HUDEP-2 (cell line): Measurements from ENCODE around the gene FRMD6.

Experiments used
- DNase-seq, 76 experiments: peaks; one replicate each; lab custom pipeline; 2025; ENCODE audit not compliant: unreplicated experiment in 76 of 76; lab: John Stamatoyannopoulos, UW

FRMD6 gene

DNA sequence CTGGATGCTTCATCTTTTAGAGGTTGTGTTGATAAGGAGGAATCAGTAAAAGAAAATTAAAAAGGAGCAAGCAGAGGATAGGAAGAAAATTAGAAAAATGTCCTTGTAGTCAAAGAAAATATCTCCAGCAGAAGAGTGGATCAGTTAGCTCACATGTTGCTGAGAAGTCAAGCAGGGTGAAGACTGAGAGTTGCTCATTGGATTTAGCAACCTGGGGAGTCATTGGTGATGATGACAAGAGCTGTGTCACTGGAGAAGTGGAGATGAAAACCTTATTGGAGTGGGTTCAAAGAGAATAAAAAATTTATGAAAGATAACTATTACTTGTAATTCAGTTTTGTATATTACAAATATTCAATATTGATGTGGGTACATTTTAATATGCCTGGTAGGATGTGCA lies 9.8 kb downstream of the FRMD6 start:
- DNase-seq: no peak

GRCh38 chr14:51663783-51664326 lies 12.1 kb downstream of the FRMD6 start:
- no peak for DNase-seq

GRCh38 chr14:51666070-51666469 lies 14.4 kb downstream of the FRMD6 start:
- no peak for DNase-seq

GRCh38 chr14:51666826-51667225 lies 15.1 kb downstream of the FRMD6 start:
- DNase-seq: no peak

GRCh38 chr14:51668870-51669269 lies 17.2 kb downstream of the FRMD6 start:
- no peak for DNase-seq

DNA sequence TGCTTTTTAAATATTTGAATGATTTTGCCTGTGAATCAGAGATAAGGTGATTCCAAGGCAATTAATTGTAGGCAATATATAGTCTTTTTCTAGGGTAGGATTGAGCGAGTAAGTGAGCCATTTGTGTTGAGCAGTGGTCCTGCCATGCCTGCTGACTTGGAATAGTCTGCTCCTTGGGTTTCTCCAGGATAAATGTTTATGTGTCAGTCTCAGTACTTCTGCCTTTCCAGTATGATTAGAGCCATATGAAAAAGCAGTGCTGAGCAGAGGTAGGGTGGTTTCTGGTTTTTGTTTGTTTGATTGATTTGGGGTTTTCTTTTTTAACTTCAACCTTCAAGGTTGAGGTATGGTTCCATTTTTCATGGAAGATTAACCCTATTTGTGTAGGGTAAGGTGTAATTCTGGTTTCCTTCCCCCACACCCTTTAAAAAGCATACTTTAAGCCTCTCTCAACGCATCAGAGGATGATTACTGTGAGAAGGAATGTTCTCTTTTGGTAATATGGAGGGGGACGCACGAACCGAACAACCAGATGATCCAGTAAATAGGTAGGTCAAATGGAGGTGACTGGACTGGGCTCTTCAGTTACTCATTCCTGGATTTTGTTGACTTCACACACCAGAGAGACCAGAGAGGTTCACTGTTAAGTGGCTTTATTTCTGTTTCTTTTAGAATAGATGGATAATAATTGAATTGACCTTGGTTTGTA lies 22.7 kb downstream of the FRMD6 start:
- DNase-seq: no peak

- DNase-seq: no peak
Observed at GRCh38 chr14:51676549-51676948, 24.8 kb downstream of the FRMD6 start.

DNA sequence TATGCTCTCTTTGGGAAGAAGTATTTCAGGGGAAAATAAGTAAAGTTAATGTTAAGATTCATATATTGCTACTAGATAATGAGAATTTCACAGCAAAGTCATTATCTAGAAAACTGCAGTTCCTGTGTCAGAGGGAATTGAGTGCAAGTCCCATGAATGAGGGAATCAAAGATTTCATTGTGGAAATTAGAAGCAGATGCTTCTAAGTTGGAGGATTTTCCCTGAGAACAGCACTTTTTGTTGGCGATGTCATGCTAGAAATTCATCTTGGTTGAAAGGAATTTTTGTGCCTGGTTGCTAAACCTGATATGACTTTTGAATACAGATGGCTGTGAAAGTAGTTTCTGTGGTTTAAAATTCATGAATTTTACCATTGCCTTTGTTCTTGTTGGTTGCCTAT lies 25.6 kb downstream of the FRMD6 start:
- no peak for DNase-seq

GRCh38 chr14:51677738-51678137 lies 26.0 kb downstream of the FRMD6 start:
- DNase-seq: no peak

DNA sequence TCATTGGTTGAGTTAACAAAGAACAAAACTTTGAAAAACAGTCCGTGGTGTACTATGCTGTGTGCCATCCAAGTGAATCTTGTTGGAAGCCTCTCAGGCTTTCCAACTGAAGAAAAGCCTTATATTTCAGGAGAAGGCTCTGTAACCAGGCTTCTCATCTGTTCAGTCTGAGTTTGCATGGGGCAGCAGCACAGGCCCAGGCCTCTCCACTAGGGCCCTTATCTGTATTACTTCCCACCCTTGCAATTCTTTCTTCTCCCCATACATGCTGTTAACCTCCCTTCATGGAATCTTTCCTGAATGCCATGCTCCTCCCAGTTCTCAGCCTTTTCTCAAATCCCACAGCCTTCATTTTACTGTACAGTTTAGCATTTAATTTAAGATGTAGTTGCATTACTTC lies 28.3 kb downstream of the FRMD6 start:
- no peak for DNase-seq

- no peak for DNase-seq
Observed at GRCh38 chr14:51681411-51681810, 29.7 kb downstream of the FRMD6 start.

GRCh38 chr14:51682411-51682810 lies 30.7 kb downstream of the FRMD6 start:
- DNase-seq: no peak

GRCh38 chr14:51684760-51685159 lies 33.0 kb downstream of the FRMD6 start:
- DNase-seq: no peak

DNA sequence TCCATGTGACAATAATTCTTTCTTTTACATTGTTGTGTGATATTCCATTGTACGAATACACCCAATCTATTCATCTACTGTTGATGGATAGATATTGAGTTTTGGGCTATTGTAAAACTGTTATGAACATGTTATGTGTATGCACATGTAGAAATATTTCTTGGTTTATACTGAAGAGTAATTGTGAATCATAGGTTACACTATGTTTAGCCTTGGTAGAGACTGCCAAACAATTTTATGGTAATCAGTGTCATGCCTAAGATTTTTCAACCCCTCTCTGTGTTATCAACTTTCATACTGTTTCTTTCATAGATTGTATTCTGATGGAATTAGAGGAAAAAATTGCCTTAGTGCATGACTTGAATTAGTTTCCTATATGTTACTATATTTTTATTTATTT lies 39.5 kb downstream of the FRMD6 start:
- DNase-seq: no peak

DNA sequence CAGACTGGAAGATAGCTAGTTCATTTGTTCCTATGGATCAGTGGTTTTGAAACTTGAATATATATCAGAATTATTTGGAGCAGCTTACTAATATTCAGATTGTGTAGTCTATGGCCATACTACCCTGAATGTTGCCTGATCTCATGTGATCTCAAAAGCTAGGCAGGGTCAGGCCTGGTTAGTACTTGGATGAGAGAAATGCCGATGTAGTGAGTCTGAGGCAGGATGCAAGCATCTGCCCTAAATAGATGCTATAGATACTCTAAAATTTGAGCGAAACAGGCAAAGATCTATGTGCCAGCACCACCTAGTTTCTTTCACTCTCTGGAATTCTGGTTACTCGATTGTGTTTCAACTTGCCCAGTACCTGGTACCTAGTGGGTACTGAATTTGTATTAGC lies 40.9 kb downstream of the FRMD6 start:
- DNase-seq: no peak

GRCh38 chr14:51697848-51698247 lies 46.1 kb downstream of the FRMD6 start:
- no peak for DNase-seq

DNA sequence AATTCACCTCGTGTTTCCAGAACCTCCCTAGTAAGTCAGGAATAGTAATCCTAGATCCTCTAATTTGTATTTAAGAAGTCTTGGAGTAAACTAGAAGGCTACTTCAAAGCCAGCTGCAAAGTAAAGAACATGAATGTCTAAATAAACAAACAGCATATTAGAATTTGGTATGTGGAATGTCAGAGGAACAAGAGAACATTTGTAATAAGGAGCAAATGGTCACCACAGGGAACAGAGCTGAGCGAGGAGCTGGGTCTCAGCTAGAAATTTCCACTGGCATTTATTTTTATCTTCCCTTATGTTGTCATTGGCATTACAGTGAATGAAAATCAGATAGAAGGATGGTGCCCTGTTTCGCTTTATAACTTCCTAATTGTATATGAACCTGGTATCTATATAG lies 50.2 kb downstream of the FRMD6 start:
- DNase-seq: no peak

GRCh38 chr14:51703787-51704186 lies 52.1 kb downstream of the FRMD6 start:
- DNase-seq: no peak

- no peak for DNase-seq
Observed at GRCh38 chr14:51704545-51704944, 52.8 kb downstream of the FRMD6 start.

- no peak for DNase-seq
Observed at GRCh38 chr14:51707327-51707726, 55.6 kb downstream of the FRMD6 start.

GRCh38 chr14:51711505-51711904 lies 59.8 kb downstream of the FRMD6 start:
- DNase-seq: no peak

DNA sequence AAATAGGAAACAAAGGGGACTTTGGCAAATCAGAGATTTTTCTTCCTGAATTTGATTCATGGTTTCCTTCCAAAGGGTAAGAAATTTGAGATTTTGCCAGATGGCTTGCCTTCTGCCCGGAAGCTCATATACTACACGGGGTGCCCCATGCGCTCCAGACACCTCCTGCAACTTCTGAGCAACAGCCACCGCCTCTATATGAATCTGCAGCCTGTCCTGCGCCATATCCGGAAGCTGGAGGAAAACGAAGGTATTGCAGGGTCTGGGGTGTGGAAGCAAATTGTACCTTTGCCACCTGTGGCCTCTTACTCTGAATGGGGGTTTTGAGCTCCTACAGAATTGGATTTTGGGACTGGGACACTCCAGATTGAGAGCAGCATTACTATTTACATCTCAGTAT lies 63.5 kb downstream of the FRMD6 start:
- DNase-seq: no peak

DNA sequence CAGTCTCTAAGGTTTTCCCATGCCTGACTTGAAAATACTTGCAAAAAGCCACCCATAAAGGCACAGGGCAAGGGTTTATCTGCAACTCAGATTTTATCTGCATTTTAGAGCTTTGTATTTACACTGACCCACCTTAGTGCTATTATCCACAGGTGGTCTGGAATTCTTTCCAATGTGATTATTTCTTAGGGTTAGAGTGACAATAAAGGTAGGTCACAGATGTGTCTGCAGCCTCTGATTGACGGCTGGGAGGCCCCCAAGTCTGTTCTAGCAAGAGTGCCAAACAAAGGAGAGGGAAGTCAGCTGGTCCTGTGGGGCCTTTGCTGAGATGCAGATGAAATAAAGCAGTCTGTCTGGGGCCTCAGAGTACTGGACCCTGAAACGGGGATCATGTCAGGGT lies 64.0 kb downstream of the FRMD6 start:
- DNase-seq: no peak
